T-helper 2 cell (primary cell): ENCODE measurements around the gene SYNGAP1.
"Not testable (repeated sequence)": the region's sequence is repeated elsewhere in the genome, so short reads cannot be mapped to it uniquely, and the experiment has no call there.

ENCODE experiments used
- DNase-seq, 5 experiments: peaks; one replicate each; pipeline versions ENCODE4 v3.0.0 to v3.0.0-alpha.2; 2012 to 2022

The SYNGAP1 gene

GRCh38 chr6:33440649-33441309 lies 20.9 kb downstream of the SYNGAP1 start:
- DNase-seq = no peak

GRCh38 chr6:33441457-33441856 lies 21.6 kb downstream of the SYNGAP1 start:
- no peak for DNase-seq

DNA sequence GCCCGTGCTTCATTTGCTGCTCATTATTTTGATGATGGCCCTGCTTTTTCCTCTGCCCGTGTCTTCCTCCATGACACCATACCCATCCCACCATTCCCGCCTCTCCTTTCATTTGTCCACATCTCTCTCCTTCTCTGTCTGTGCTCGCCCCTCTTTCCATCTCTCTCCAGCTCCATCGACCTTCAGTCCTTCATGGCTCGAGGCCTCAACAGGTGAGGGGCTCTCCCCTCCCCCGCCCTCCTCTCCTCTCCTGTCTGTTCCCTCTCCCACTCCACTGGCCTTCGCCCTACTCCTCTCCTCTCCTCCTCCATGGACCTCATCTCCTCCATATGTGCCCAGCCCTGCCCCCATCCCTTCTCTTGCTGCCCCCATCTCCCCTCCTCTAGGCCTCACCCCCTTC lies 22.4 kb downstream of the SYNGAP1 start:
- no peak for DNase-seq

GRCh38 chr6:33443025-33443424 lies 23.2 kb downstream of the SYNGAP1 start:
- DNase-seq = no peak

GRCh38 chr6:33443619-33444504 lies 24.0 kb downstream of the SYNGAP1 start:
- no peak for DNase-seq

GRCh38 chr6:33445119-33445603 lies 25.3 kb downstream of the SYNGAP1 start:
- no peak for DNase-seq

- DNase-seq = no peak
Observed at GRCh38 chr6:33446356-33446755, 26.5 kb downstream of the SYNGAP1 start.

- DNase-seq = no peak
Observed at GRCh38 chr6:33450434-33450833, 30.6 kb downstream of the SYNGAP1 start.

DNA sequence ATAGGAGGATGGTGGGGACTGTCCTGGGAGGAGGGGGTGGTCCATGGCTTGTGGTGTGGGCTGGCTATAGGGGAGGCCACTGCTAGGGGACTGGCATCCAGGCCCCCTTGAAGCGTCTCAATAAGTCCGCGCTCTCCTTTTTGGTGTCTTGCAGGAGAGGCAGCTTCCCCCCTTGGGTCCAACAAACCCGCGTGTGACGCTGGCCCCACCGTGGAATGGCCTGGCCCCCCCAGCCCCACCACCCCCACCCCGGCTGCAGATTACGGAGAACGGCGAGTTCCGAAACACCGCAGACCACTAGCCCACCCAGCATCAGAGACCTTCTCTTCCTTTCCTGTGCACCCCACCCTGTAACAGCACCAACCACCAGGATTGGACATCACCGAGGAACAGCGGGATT lies 31.7 kb downstream of the SYNGAP1 start:
- no peak for DNase-seq

DNA sequence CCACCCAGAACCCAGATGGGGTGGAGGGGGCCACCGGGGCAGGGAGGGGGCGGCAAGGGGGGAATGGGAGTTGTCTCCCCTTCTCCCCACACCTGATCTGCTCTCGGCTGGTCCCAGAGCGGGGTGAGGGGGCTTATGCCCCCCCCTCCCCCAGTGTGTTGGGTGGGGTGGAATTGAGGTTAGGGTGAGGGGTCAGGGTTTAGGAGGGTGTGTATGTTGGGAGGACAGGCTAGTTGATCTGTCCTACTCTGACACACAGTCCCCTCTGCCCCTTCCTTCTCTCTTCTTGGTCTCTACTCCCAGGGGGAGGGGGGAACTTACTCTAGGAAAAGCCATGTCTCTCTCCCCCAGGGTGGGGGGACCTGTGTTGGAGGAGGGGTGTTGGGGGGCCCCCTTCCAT lies 32.6 kb downstream of the SYNGAP1 start:
- no peak for DNase-seq

GRCh38 chr6:33453393-33454008 lies 33.6 kb downstream of the SYNGAP1 start:
- DNase-seq = peak in 1 of 5 experiments; percentile 25

DNA sequence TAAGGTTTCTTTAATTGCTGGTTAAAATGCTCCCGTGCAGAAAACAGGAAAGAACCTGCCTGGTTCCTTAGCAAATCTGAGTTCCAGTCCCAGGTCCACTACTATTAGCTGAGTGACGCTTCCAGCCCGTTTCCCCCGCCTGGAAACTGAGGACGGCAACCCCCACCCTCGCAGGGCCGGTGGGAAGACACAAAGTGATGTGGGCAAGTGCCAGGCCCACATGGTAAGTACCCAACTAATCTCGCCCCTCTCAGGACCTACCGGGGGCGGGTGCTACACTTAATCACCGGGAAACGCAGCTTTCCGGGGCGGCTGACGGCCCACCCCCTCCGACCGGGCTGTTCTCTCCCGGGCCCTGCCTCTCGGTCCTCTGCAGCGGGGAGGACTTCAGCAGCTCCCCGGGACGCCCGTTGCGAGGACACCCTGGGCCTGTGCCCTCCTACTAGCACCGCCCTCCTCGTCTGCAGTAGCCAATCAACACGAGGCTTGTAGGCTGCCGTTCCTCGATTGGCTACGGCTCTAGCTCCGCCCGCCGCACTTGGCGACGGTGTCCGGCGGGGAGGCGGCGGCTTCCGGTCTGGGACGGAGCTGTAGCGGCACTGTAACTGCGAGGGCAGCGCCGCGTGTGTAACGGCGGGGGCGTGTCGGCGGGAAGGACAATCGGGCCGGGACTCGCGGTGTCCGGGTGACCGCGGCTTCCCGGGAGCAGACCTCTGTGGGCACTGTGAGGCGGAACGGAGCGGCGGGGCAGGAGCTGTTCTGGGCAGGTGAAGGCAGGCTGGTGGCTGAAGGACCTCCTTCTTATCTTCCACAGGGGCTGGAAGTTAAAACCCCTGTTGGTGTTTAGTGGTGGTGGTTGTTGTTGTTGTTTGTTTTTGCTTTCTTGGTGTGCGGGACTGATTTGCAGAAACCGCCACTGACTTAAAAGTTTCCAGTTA lies 34.4 kb downstream of the SYNGAP1 start, which contains the start of gene ZBTB9:
Gene ZBTB9, plus strand, starts transcription at position 568 of the 938 bp plus-strand sequence. CDS start 525 bp downstream, outside the sequence.
- peak; percentile 84 to 96 (median 91) for DNase-seq

DNA sequence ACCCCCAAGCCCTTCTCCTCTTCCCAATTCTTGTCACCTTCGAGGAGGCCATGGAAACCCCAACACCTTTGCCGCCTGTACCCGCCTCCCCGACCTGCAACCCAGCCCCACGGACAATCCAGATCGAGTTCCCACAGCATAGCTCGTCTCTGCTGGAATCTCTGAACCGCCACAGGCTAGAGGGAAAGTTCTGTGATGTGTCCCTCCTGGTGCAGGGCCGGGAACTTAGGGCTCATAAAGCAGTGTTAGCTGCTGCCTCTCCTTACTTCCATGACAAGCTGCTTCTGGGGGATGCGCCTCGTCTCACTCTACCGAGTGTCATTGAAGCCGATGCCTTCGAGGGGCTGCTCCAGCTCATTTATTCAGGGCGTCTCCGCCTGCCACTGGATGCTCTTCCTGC lies 35.2 kb downstream of the SYNGAP1 start:
- DNase-seq = no peak

DNA sequence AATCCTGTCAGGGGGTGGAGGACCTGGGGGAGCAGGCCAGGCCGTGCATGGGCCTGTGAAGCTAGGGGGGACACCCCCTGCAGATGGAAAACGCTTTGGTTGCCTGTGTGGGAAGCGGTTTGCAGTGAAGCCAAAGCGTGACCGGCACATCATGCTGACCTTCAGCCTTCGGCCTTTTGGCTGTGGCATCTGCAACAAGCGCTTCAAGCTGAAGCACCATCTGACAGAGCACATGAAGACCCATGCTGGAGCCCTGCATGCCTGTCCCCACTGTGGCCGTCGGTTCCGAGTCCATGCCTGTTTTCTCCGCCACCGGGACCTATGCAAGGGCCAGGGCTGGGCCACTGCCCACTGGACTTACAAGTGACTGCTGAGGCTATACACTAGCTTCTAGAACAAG lies 36.3 kb downstream of the SYNGAP1 start:
- DNase-seq = no peak

GRCh38 chr6:33458676-33459075 lies 38.8 kb downstream of the SYNGAP1 start:
- no peak for DNase-seq

DNA sequence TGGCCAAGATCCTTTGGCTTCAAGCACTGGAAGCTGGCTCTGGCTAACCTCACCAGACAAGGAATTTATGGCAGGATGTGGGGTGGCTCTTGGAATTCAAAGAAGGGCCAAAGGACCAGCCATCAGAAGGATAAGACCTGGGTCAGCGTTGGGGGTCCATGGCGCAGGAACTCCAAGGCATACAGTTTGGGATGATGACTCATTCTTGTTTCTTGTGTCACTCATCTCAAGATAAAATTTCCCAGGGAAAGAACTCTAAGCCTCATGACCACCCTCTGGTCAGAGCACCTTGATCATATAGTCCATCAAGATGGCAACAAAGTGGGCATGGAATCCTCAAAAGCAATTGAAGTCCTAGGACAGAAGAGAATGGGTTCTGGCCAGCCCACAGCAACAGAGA lies 39.4 kb downstream of the SYNGAP1 start:
- DNase-seq = no peak

DNA sequence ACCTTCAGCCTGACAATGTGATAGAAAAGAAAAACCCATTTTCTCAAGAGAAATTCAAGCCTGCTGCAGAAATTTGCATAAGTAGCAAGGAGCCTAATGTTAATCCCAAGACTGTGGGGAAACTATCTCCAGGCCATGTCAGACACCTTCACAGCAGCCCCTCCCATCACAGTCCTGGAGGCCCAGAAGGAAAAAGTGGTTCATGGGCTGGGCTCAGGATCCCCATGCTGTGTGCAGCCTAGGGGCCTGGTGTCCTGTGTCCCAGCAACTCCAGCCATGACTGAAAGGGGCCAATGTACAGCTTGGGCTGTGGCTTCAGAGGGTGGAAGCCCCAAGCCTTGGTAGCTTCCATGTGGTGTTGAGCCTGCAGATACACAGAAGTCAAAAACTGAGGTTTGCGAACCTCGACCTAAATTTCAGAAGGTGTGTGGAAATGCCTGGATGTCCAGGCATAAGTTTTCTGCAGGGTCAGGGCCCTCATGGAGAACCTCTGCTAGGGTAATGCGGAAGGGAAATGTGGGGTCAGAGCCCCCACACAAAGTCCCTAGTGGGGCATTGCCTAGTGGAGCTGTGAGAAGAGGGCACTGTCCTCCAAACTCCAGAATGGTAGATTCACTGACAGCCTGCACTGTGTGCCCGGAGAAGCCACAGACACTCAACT lies 46.3 kb downstream of the SYNGAP1 start:
- DNase-seq = no peak

DNA sequence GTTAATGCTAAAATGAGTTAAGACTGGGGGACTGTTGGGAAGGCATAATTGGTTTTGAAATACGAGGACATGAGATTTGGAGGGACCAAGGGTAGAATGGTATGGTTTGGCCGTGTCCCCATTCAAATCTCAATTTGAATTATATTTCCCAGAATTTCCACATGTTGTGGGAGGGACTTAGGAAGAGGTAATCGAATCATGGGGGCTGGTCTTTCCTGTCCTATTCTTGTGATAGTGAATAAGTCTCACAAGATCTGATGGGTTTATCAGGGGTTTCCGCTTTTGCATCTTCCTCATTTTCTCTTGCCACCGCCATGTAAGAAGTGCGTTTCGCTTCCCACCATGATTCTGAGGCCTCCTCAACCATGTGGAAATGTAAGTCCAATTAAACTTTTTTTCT lies 47.2 kb downstream of the SYNGAP1 start:
- no peak for DNase-seq

GRCh38 chr6:33469661-33470060 lies 49.8 kb downstream of the SYNGAP1 start:
- DNase-seq = no peak

GRCh38 chr6:33477864-33478263 lies 58.0 kb downstream of the SYNGAP1 start:
- DNase-seq = no peak

DNA sequence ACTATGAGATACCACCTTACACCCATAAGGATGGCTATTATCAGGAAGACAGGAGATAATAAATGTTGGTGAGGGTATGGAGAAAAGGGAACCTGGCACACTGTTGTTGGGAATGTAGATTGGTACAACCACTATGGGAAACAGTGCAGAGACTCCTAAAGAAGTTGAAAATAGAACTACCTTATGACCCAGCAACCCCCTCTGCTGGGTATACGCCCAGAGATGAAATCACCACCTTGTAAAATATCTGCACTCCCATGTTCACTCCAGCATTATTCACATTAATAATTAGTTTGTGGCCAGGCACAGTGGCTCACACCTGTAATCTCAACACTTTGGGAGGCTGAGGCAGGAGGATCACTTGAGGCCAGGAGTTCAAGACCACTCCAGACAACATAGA lies 61.3 kb downstream of the SYNGAP1 start:
- no peak for DNase-seq

DNA sequence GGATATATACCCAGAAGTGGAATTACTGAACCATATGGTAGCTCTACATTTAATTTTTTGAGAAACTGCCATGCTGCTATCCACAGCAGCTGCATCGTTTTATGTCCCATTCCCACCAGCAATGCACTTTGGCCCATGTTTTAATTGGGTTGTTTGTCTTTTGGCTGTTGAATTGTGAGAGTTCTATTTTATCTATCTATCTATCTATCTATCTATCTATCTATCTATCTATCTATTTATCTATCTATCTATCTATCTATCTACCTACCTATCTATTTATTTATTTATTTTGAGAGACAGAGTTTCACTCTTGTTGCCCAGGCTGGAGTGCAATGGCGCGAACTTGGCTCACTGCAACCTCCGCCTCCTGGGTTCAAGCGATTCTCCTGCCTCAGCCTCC lies 62.8 kb downstream of the SYNGAP1 start:
- DNase-seq = not testable (repeated sequence)
